Measurements from ENCODE around the gene MGAT3. TPM values are rescaled to one million over a fixed set of nuclear protein-coding genes. Genes with fewer than 3 reads are reported as not detected.

The MGAT3 gene
- total RNA-seq, 1 donor from 2014 or later = 6.3 TPM

- no peak for DNase-seq
- no peak for ATAC-seq
- intact Hi-C loops (cut with micrococcal nuclease) = loop anchor here (10.0 kb wide), 1 partner anchor 501 kb away; no protein-coding TSS in a partner anchor
These were observed 77.3 kb downstream of the MGAT3 start for GRCh38 chr22:39534092-39534506.

- intact Hi-C loops (cut with micrococcal nuclease) = loop anchor here (10.0 kb wide), 1 partner anchor 500 kb away; no protein-coding TSS in a partner anchor
- ATAC-seq (peak; percentile 34), DNase-seq (peak; percentile 93)
These were observed 78.0 kb downstream of the MGAT3 start for GRCh38 chr22:39534591-39535356.

- DNase-seq = no peak
- ATAC-seq = no peak
- intact Hi-C loops (cut with micrococcal nuclease) = loop anchor here (10.0 kb wide), 1 partner anchor 499 kb away; no protein-coding TSS in a partner anchor
These were observed 78.5 kb downstream of the MGAT3 start for GRCh38 chr22:39535357-39535725.

- no peak for DNase-seq
- intact Hi-C loops (cut with micrococcal nuclease) = loop anchor here (10.0 kb wide), 1 partner anchor 499 kb away; no protein-coding TSS in a partner anchor
These were observed 79.1 kb downstream of the MGAT3 start for GRCh38 chr22:39535831-39536449.

GRCh38 chr22:39536711-39537110 lies 79.9 kb downstream of the MGAT3 start:
- DNase-seq (no peak), ATAC-seq (no peak)
- intact Hi-C loops (cut with micrococcal nuclease) = loop anchor here (10.0 kb wide), 1 partner anchor 498 kb away; no protein-coding TSS in a partner anchor

More at GRCh38 chr22:39535831-39536449, 79.1 kb downstream of the MGAT3 start:
- no peak for ATAC-seq

GRCh38 chr22:39537975-39538374 lies 81.2 kb downstream of the MGAT3 start:
- no peak for ATAC-seq
- intact Hi-C loops (cut with micrococcal nuclease) = loop anchor here (10.0 kb wide), 1 partner anchor 497 kb away; no protein-coding TSS in a partner anchor
- DNase-seq = no peak

Other genes with a start within 250 kb of the MGAT3 start
- gene PDGFB, start 212.0 kb upstream of the MGAT3 start, total RNA-seq = 19.9 TPM
- gene RPL3, start 137.4 kb upstream of the MGAT3 start, total RNA-seq = 319 TPM
- 41.3 TPM for gene SYNGR1, start 107.0 kb upstream of the MGAT3 start, total RNA-seq
- 18.4 TPM for gene TAB1, start 57.2 kb upstream of the MGAT3 start, total RNA-seq
- 16.1 TPM for gene MIEF1, start 45.3 kb downstream of the MGAT3 start, total RNA-seq
- 214 TPM for gene ATF4, start 63.5 kb downstream of the MGAT3 start, total RNA-seq
- 58.1 TPM for gene RPS19BP1, start 75.7 kb downstream of the MGAT3 start, total RNA-seq
- gene CACNA1I, start 113.7 kb downstream of the MGAT3 start, total RNA-seq = not detected

Data from left ventricle myocardium superior (tissue), 1 donor.